Kidney epithelial cell (primary cell): Measurements from ENCODE around the gene NRROS. TPM values are rescaled to one million over a fixed set of nuclear protein-coding genes. Genes with fewer than 3 reads are reported as not detected.
"Not testable (repeated sequence)": the region's sequence is repeated elsewhere in the genome, so short reads cannot be mapped to it uniquely, and the experiment has no call there.

Experiments
- DNase-seq: peaks from one replicate; pipeline ENCODE4 v3.0.0-alpha.2; 2010; ENCODE audit warnings: low read depth
- H3K27me3 ChIP-seq: 2 replicates; pipeline ENCODE4 v1.6.0; 2011; ENCODE audit warnings: low read length; ENCODE audit not compliant: control insufficient read depth, insufficient read depth
- H3K36me3 ChIP-seq: 2 replicates; pipeline ENCODE4 v1.5.1; 2011; ENCODE audit warnings: low read length; ENCODE audit not compliant: control insufficient read depth, insufficient read depth
- H3K4me3 ChIP-seq: 2 replicates; pipeline ENCODE4 v1.5.1; 2011; ENCODE audit warnings: low read depth, mild to moderate bottlenecking, control low read depth, low read length
- total RNA-seq: library from RNA; depleted of rRNA; stranded (reverse); fragments of >200 nt; gene quantifications from 2 replicates; pipeline ENCODE4 v1.2.3, GENCODE V29; 2015
- TF ChIP-seq, protein P1 (sequence below): IDR thresholded peaks from 2 replicates; pipeline ENCODE4 v1.5.1; 2011; ENCODE audit warnings: mild to moderate bottlenecking, moderate library complexity, low read length, control low read depth, inconsistent platforms; ENCODE audit not compliant: insufficient read depth, poor library complexity, severe bottlenecking

Gene NRROS
- total RNA-seq, 1 donor from 2014 or later, result 1.8 TPM

DNA sequence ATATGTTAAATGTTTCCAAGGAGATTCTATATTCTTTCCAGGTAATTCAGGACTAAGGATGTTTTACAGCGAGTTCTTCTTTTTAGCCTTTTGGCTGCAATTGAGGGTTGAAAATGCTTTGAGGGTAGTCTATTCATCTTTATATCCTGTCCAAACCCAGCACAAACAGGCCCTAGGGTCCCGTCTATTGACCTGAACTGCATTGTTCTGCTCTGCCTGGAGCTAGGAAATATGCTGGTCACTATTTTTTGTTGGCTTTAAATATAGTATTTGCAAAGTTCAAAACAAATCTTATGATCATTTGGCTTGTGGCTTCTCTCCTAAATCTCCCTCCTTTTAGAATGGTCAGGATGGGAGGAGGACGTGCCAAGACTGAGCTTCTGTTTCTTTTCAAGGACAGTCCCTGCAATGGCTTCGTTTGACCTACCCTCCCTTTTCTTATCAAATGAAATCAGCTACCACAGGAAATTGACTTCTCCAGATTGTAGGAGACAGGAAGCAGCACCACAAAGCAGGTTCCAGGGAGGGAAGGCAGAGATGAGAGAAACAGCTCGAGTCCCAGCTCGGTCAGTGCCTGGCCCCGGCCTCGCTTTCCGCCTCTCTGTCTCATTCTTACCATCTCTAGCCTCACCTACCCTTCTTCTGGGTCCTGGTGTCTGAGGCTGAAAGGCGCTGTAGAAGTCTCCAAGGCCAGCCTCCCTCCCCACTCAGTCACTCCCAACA lies 27.6 kb upstream of the NRROS start:
- Histone ChIP-seq H3K36me3 (no peaks in the 10 kb centered on the region), H3K4me3 (no peak overlapping the region), H3K27me3 (no peaks in the 10 kb centered on the region)
- DNase-seq, result no peak
- TF ChIP-seq, protein P1, sequence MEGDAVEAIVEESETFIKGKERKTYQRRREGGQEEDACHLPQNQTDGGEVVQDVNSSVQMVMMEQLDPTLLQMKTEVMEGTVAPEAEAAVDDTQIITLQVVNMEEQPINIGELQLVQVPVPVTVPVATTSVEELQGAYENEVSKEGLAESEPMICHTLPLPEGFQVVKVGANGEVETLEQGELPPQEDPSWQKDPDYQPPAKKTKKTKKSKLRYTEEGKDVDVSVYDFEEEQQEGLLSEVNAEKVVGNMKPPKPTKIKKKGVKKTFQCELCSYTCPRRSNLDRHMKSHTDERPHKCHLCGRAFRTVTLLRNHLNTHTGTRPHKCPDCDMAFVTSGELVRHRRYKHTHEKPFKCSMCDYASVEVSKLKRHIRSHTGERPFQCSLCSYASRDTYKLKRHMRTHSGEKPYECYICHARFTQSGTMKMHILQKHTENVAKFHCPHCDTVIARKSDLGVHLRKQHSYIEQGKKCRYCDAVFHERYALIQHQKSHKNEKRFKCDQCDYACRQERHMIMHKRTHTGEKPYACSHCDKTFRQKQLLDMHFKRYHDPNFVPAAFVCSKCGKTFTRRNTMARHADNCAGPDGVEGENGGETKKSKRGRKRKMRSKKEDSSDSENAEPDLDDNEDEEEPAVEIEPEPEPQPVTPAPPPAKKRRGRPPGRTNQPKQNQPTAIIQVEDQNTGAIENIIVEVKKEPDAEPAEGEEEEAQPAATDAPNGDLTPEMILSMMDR, result no peak

DNA sequence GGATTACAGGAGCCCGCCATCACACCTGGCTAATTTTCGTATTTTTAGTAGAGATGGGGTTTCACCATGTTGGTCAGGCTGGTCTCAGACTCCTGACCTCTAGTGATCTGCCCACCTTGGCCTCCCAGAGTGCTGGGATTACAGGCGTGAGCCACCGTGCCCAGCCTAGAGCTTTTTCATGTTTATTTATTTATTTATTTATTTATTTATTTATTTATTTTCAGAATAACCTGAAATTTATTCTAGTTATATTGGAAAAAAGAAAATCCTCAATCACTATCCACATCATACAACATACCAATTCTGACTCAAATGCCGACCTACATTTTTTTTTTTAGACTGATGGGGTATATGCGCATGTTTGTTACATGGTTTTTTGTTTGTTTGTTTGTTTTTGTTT lies 24.3 kb upstream of the NRROS start:
- not testable (repeated sequence) for H3K27me3 ChIP-seq, H3K4me3 ChIP-seq, H3K36me3 ChIP-seq, DNase-seq

DNA sequence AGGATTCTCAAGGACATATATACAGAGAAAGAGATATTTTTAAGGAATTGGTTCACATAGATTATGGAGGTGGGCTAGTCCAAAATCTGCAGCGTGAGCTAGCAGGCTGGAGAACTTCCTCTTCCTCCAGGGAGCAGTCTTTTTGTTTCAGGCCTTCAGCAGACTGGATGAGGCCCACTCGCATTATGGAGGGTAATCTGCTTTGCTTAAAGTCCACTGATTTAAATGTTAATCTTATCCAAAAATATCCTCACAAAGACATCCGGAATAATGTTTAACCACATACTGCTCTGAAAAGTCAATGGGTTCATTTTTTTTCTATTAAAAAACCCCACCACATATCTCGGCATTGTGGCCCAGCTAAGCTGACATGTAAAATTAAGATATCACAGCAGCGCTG lies 22.2 kb upstream of the NRROS start:
- Histone ChIP-seq H3K4me3 (no peak overlapping the region), H3K36me3 (no peaks in the 10 kb centered on the region), H3K27me3 (no peaks in the 10 kb centered on the region)
- TF ChIP-seq, protein P1, result no peak
- no peak for DNase-seq

DNA sequence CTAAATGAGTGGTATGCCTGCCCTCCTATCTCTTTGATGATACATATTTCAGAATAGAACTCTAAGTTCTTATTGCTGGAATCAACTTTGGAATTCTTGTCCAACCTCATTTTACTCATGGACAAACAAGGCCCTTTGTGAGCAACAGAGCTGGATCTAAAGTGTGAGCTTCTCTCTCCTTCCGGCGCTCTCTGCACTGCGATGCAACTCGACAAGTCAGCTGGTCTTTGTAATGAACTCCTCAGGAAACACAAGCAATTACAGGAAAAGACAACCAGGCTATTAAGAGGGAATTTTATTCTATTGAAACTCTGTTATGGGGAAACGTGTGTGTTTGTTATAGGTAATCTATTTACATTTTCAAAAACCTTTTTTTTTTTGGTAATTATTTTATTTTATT lies 20.3 kb upstream of the NRROS start:
- H3K27me3 ChIP-seq, result no peaks in the 10 kb centered on the region
- no peak overlapping the region for H3K4me3 ChIP-seq
- TF ChIP-seq, protein P1, result no peak
- no peaks in the 10 kb centered on the region for H3K36me3 ChIP-seq
- no peak for DNase-seq

DNA sequence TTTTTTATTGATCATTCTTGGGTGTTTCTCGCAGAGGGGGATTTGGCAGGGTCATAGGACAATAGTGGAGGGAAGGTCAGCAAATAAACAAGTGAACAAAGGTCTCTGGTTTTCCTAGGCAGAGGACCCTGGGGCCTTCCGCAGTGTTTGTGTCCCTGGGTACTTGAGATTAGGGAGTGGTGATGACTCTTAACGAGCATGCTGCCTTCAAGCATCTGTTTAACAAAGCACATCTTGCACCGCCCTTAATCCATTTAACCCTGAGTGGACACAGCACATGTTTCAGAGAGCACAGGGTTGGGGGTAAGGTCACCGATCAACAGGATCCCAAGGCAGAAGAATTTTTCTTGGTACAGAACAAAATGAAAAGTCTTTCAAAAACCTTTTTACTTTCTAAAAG lies 19.9 kb upstream of the NRROS start:
- H3K36me3 ChIP-seq, H3K4me3 ChIP-seq, H3K27me3 ChIP-seq, DNase-seq: not testable (repeated sequence)

DNA sequence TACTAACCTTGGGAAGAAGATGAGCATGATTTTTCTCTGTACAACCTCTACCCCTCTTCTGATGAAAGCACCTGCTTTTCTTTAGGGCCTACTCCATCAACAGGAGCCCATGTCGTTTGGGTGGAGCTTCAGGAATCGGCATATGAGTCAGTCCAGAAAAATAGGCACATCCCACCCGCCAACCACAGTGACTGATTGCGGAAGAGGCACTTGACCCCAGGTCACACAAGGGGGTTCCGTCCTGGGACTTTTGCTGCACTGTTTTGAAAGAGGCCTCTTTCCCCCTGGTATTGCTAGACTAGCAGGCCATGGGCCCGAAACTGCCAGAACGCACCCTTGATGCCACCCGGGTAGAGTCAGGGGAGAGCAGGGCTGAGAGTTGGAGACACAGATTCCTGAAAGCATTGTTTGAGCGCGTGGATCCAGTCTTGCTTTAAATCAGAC lies 19.3 kb upstream of the NRROS start:
- Histone ChIP-seq H3K4me3 (no peak overlapping the region), H3K36me3 (no peaks in the 10 kb centered on the region), H3K27me3 (no peaks in the 10 kb centered on the region)
- no peak for DNase-seq
- TF ChIP-seq, protein P1, result no peak

DNA sequence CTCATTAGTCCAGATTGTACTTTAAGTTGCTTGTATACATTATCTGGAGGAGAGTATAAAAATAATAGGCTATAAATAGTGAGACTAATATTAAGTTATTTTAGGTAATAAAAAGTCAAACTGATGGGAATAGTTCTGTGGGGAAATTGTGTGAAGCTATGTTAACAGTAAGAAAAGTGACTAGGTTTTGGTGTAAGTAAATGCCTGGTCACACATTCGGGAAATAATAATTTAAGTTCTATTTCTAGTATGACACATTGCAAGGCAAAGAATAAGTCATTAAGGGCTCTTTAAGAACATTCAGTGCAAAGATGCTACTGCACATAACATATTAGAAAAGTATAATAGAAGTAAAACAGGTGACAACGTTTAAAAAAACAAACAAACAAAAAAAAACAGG lies 18.8 kb upstream of the NRROS start:
- H3K4me3 ChIP-seq, result no peak overlapping the region
- TF ChIP-seq, protein P1, result no peak
- no peak for DNase-seq
- no peaks in the 10 kb centered on the region for H3K27me3 ChIP-seq
- no peaks in the 10 kb centered on the region for H3K36me3 ChIP-seq
